ENCODE data around the gene PBOV1.

DNA sequence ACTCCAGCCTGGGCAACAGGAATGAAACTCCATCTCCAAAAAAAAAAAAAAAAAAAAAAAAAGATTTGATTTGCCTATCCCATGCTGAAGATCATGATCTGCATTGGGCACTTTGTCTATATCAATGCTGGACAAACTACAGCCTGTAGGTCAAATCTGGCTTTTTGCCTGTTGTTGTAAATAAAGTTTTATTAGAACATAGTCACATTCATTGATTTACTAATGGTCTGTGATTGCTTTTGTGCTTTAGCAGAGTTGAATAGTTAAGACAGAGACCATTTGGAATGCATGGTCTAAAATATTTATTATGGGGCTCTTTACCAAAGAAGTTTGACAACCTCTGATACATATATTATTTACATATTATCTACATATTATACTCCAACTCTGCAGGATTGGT, 14.0 kb downstream of the PBOV1 start:
- no peak for TF ChIP-seq POLR2A (IDR thresholded peaks at IDR 0.05)
- TF ChIP-seq, protein P1, sequence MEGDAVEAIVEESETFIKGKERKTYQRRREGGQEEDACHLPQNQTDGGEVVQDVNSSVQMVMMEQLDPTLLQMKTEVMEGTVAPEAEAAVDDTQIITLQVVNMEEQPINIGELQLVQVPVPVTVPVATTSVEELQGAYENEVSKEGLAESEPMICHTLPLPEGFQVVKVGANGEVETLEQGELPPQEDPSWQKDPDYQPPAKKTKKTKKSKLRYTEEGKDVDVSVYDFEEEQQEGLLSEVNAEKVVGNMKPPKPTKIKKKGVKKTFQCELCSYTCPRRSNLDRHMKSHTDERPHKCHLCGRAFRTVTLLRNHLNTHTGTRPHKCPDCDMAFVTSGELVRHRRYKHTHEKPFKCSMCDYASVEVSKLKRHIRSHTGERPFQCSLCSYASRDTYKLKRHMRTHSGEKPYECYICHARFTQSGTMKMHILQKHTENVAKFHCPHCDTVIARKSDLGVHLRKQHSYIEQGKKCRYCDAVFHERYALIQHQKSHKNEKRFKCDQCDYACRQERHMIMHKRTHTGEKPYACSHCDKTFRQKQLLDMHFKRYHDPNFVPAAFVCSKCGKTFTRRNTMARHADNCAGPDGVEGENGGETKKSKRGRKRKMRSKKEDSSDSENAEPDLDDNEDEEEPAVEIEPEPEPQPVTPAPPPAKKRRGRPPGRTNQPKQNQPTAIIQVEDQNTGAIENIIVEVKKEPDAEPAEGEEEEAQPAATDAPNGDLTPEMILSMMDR (IDR thresholded peaks at IDR 0.05): no peak
